HepG2 (cell line): Measurements from ENCODE around the gene SNX15. TPM values are rescaled to one million over a fixed set of nuclear protein-coding genes. Genes with fewer than 3 reads are reported as not detected.
A peak's percentile ranks its signal among the peaks of the same experiment; 100 is the strongest.

Experiments used
- BHLHE40 ChIP-seq: IDR thresholded peaks from 2 replicates; pipeline ENCODE4 v1.6.1; 2011; ENCODE audit warnings: low read length, improper control_type of control experiment
- CHCHD3 ChIP-seq: sonication (generic); formaldehyde crosslinking; IDR thresholded peaks from 2 replicates; pipeline ENCODE4 v1.8.0; 2022; ENCODE audit warnings: mild to moderate bottlenecking, missing genetic modification reagents, moderate library complexity
- EZH2 ChIP-seq: conservative IDR thresholded peaks from 2 replicates; pipeline ENCODE4 v1.6.1; 2012; ENCODE audit warnings: mild to moderate bottlenecking, low read depth, low read length, moderate library complexity
- FOXK1 ChIP-seq: sonication (generic); formaldehyde crosslinking; IDR thresholded peaks from 2 replicates; pipeline ENCODE4 v1.4.0; 2020; ENCODE audit warnings: low read depth, missing genetic modification reagents, borderline replicate concordance
- HCFC1 ChIP-seq: fragments of 150-350 bp; IDR thresholded peaks from 2 replicates; pipeline ENCODE4 v1.6.1; 2014; ENCODE audit warnings: low read depth, low read length
- HNRNPK ChIP-seq: fragments of 200-400 bp; formaldehyde crosslinking; IDR thresholded peaks from 2 replicates; pipeline ENCODE4 v1.6.1; 2018; ENCODE audit warnings: low read length, low read depth, moderate library complexity, mild to moderate bottlenecking; ENCODE audit not compliant: poor library complexity, severe bottlenecking
- JARID2 ChIP-seq: sonication (generic); formaldehyde crosslinking; IDR thresholded peaks from 2 replicates; pipeline ENCODE4 v1.8.1; 2023; ENCODE audit warnings: missing genetic modification reagents, inconsistent platforms; ENCODE audit not compliant: insufficient replicate concordance
- KDM4B ChIP-seq: sonication (generic); formaldehyde crosslinking; IDR thresholded peaks from 2 replicates; pipeline ENCODE4 v1.4.0; 2020; ENCODE audit warnings: missing genetic modification reagents
- KDM5B ChIP-seq: sonication (generic); formaldehyde crosslinking; IDR thresholded peaks from 2 replicates; pipeline ENCODE4 v1.4.0; 2020; ENCODE audit warnings: missing genetic modification reagents, mild to moderate bottlenecking, borderline replicate concordance
- MAF1 ChIP-seq: sonication (generic); formaldehyde crosslinking; IDR thresholded peaks from 2 replicates; pipeline ENCODE4 v1.5.0; 2020; ENCODE audit warnings: missing genetic modification reagents, borderline replicate concordance
- MED13 ChIP-seq: sonication (generic); formaldehyde crosslinking; IDR thresholded peaks from 2 replicates; pipeline ENCODE4 v1.5.0; 2020; ENCODE audit warnings: missing genetic modification reagents
- MYNN ChIP-seq: sonication (generic); formaldehyde crosslinking; IDR thresholded peaks from 2 replicates; pipeline ENCODE4 v1.4.0; 2020; ENCODE audit warnings: mild to moderate bottlenecking, low read depth, missing genetic modification reagents
- NFE2L2 ChIP-seq: fragments of 150-350 bp; IDR thresholded peaks from 2 replicates; pipeline ENCODE4 v1.6.1; 2014; ENCODE audit warnings: low read length
- NR2C2 ChIP-seq: sonication (generic); formaldehyde crosslinking; IDR thresholded peaks from 2 replicates; pipeline ENCODE4 v1.4.0; 2020; ENCODE audit warnings: missing genetic modification reagents, mild to moderate bottlenecking, moderate library complexity, borderline replicate concordance
- PRPF4 ChIP-seq: fragments of 200-400 bp; formaldehyde crosslinking; IDR thresholded peaks from 2 replicates; pipeline ENCODE4 v1.6.1; 2016; ENCODE audit warnings: low read length, low read depth; ENCODE audit not compliant: poor library complexity, severe bottlenecking
- RBM39 ChIP-seq: fragments of 200-400 bp; formaldehyde crosslinking; IDR thresholded peaks from one replicate; pipeline ENCODE4 v1.6.1; 2018; ENCODE audit warnings: antibody characterized with exemption, mild to moderate bottlenecking, low read depth, low read length; ENCODE audit not compliant: poor library complexity, severe bottlenecking
- SYNCRIP ChIP-seq: fragments of 200-400 bp; formaldehyde crosslinking; IDR thresholded peaks from 2 replicates; pipeline ENCODE4 v1.6.1; 2018; ENCODE audit warnings: mild to moderate bottlenecking, low read depth, low read length; ENCODE audit not compliant: insufficient read depth
- TOE1 ChIP-seq: sonication (generic); formaldehyde crosslinking; IDR thresholded peaks from 2 replicates; pipeline ENCODE4 v1.4.0; 2020; ENCODE audit warnings: mild to moderate bottlenecking, missing genetic modification reagents
- ZEB1 ChIP-seq: IDR thresholded peaks from 2 replicates; pipeline ENCODE4 v1.6.1; 2012; ENCODE audit warnings: mild to moderate bottlenecking, low read depth, inconsistent platforms; ENCODE audit not compliant: insufficient replicate concordance
- ZMAT3 ChIP-seq: sonication (generic); formaldehyde crosslinking; conservative IDR thresholded peaks from 2 replicates; pipeline ENCODE4 v1.7.0; 2021; ENCODE audit warnings: missing genetic modification reagents
- ZNF136 ChIP-seq: sonication (generic); formaldehyde crosslinking; IDR thresholded peaks from 2 replicates; pipeline ENCODE4 v1.8.1; 2022; ENCODE audit warnings: low read depth, mild to moderate bottlenecking, moderate library complexity, missing genetic modification reagents
- ZNF24 ChIP-seq: fragments of 450-650 bp; IDR thresholded peaks from 2 replicates; pipeline ENCODE4 v1.6.1; 2017; ENCODE audit warnings: antibody characterized with exemption, mild to moderate bottlenecking
- ZNF256 ChIP-seq: sonication (generic); formaldehyde crosslinking; conservative IDR thresholded peaks from 2 replicates; pipeline ENCODE4 v1.4.0; 2020; ENCODE audit warnings: missing genetic modification reagents
- ZNF264 ChIP-seq: sonication (generic); formaldehyde crosslinking; IDR thresholded peaks from 2 replicates; pipeline ENCODE4 v1.4.0; 2020; ENCODE audit warnings: missing genetic modification reagents
- ZNF44 ChIP-seq: sonication (generic); formaldehyde crosslinking; IDR thresholded peaks from 2 replicates; pipeline ENCODE4 v1.5.1; 2020; ENCODE audit warnings: mild to moderate bottlenecking, missing genetic modification reagents
- ZNF570 ChIP-seq: sonication (generic); formaldehyde crosslinking; IDR thresholded peaks from 2 replicates; pipeline ENCODE4 v1.4.0; 2020; ENCODE audit warnings: mild to moderate bottlenecking, missing genetic modification reagents, borderline replicate concordance
- ZNF607 ChIP-seq: sonication (generic); formaldehyde crosslinking; IDR thresholded peaks from 2 replicates; pipeline ENCODE4 v1.5.1; 2020; ENCODE audit warnings: missing genetic modification reagents, mild to moderate bottlenecking, borderline replicate concordance
- ZNF746 ChIP-seq: sonication (generic); formaldehyde crosslinking; IDR thresholded peaks from 2 replicates; pipeline ENCODE4 v1.8.0; 2022; ENCODE audit warnings: mild to moderate bottlenecking, missing genetic modification reagents
- polyA plus RNA-seq, 8 experiments: library from polyadenylated mRNA; depleted of rRNA in 3 of 8; stranded (reverse) in 7 of 8; unstranded in 1 of 8; fragments of >200 nt; fragmentation: Illumina TruSeq in 4 of 8; extraction: Trizol in 4 of 8; gene quantifications; 2 replicates each; pipeline versions ENCODE4 v1.2.1 to v1.2.3, GENCODE V29; 2011 to 2016; ENCODE audit warnings: low read depth in 4 of 8, missing spikeins in 1 of 8, mixed read lengths in 1 of 8; ENCODE audit not compliant: insufficient read depth in 1 of 8
- total RNA-seq, 5 experiments: library from RNA; depleted of rRNA; stranded (reverse); fragments of >200 nt; fragmentation: Illumina TruSeq; extraction: Trizol; gene quantifications; 2 replicates each; pipeline ENCODE4 v1.2.3, GENCODE V29; 2016; ENCODE audit warnings: low read depth in 1 of 5
- TF ChIP-seq, protein P1 (sequence below): sonication (generic); formaldehyde crosslinking; IDR thresholded peaks from 2 replicates; pipeline ENCODE4 v1.8.0; 2022; ENCODE audit warnings: mild to moderate bottlenecking, missing genetic modification reagents, moderate library complexity
- TF ChIP-seq, protein P2 (sequence below): sonication (generic); formaldehyde crosslinking; IDR thresholded peaks from 2 replicates; pipeline ENCODE4 v1.4.0; 2020; ENCODE audit warnings: missing genetic modification reagents

The SNX15 gene
- total and polyA plus RNA-seq, 2 of the 13 experiments (the other 11 are each of a cell fraction or from before 2014, with no cell fraction given): 19.1 to 22.6 TPM

DNA sequence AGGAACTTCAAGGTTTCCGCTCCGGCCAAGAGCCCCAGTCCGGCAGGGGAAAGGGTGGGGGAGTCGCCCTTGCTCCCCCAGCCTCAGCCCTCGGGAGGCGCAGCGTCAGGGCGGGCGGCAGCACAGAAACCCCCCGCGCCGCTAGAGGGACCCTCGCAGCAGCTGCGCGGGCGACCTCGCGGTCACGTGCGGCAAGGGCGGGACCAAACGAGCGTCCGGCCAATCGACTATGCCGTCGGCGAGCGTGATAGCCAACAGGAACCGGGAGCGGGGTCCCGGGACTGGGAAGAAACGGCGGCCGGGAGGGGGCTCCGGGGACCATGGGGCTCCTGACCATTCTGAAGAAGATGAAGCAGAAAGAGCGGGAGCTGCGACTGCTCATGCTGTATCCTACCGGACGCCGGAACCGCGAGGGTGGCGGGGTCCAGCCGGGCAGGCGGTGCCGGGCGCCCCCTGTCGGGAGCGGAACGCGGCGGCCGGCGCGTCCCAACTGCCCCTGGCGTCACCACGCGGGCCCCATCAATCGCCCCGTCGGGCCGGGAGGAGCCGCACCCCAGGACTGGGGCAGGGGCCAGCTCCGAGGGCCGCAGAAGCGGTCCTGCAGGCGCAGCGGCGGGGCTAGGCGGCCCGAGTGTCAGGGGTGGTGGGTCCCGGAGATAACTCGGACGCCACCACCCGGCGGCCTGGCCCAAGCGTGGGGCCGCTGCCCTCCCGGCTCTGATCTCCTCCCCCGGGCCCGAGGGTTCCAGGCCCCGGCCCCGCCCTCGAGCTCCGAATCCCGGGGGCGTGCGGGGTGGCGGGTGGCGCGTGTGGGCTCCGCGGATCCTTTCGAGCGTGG is 13.1 kb upstream of the SNX15 start, which contains the start of gene ARL2 (continued):
- TF ChIP-seq MAF1 (CRISPR knock-in tag): 0 out of 2 replicates have a peak, but pooled peaks have one; percentile 35
- TF ChIP-seq CHCHD3 (CRISPR knock-in tag): no peak
- TF ChIP-seq ZNF44 (CRISPR knock-in tag): 0 out of 2 replicates have a peak, but pooled peaks have one; percentile 58
- TF ChIP-seq JARID2 (CRISPR knock-in tag): no peak
- TF ChIP-seq KDM4B: no peak
- TF ChIP-seq HCFC1: 0 out of 2 replicates have a peak, but pooled peaks have one; percentile 15
- TF ChIP-seq MED13 (CRISPR knock-in tag): no peak
- no peak for TF ChIP-seq EZH2
- no peak for TF ChIP-seq FOXK1 (CRISPR knock-in tag)
- peak; percentile 83 for TF ChIP-seq KDM5B (CRISPR knock-in tag)
- TF ChIP-seq ZNF136 (CRISPR knock-in tag): no peak
- TF ChIP-seq TOE1 (CRISPR knock-in tag): peak; percentile 10; the same call in 1 of the 2 replicates
- TF ChIP-seq RBM39: peak; percentile 82
- 0 out of 2 replicates have a peak, but pooled peaks have one; percentile 8 for TF ChIP-seq ZNF607 (CRISPR knock-in tag)
- TF ChIP-seq ZNF570 (CRISPR knock-in tag): 0 out of 2 replicates have a peak, but pooled peaks have one; percentile 49
- TF ChIP-seq HNRNPK: no peak
- no peak for TF ChIP-seq ZEB1
- peak; percentile 74; the same call in 1 of the 2 replicates for TF ChIP-seq ZMAT3 (CRISPR knock-in tag)
- TF ChIP-seq, protein P1, sequence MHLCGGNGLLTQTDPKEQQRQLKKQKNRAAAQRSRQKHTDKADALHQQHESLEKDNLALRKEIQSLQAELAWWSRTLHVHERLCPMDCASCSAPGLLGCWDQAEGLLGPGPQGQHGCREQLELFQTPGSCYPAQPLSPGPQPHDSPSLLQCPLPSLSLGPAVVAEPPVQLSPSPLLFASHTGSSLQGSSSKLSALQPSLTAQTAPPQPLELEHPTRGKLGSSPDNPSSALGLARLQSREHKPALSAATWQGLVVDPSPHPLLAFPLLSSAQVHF (CRISPR knock-in tag): no peak
- peak; percentile 97 for TF ChIP-seq BHLHE40
- TF ChIP-seq ZNF746: 0 out of 2 replicates have a peak, but pooled peaks have one; percentile 46
- TF ChIP-seq SYNCRIP: no peak
- no peak for TF ChIP-seq ZNF24
- no peak for TF ChIP-seq NFE2L2
- TF ChIP-seq MYNN: no peak
- no peak for TF ChIP-seq PRPF4
- no peak for TF ChIP-seq ZNF264 (CRISPR knock-in tag)
- peak; percentile 82 for TF ChIP-seq NR2C2 (CRISPR knock-in tag)
- TF ChIP-seq, protein P2, sequence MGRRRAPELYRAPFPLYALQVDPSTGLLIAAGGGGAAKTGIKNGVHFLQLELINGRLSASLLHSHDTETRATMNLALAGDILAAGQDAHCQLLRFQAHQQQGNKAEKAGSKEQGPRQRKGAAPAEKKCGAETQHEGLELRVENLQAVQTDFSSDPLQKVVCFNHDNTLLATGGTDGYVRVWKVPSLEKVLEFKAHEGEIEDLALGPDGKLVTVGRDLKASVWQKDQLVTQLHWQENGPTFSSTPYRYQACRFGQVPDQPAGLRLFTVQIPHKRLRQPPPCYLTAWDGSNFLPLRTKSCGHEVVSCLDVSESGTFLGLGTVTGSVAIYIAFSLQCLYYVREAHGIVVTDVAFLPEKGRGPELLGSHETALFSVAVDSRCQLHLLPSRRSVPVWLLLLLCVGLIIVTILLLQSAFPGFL: no peak
- no peak for TF ChIP-seq ZNF256 (CRISPR knock-in tag)
